Heart right ventricle (tissue), 16 donors: ENCODE data around the gene DDOST. TPM values are rescaled to one million over a fixed set of nuclear protein-coding genes. Genes with fewer than 3 reads are reported as not detected.

ENCODE experiments used
- ATAC-seq, 8 donors: fragments of 200-7000 bp; cut with Tn5 transposase; one replicate each; pipeline ENCODE4 v1.9.1; 2020; ENCODE audit warnings: mild to moderate bottlenecking in 8 of 8, moderate library complexity in 8 of 8, moderate number of reproducible peaks in 1 of 8
- DNase-seq, 2 donors: peaks; one replicate each; pipeline ENCODE4 v3.0.0-alpha.2; 2020
- H3K27ac ChIP-seq, 10 donors: fragments of 200-600 bp; sonication (generic) in 2 of 10; one replicate each; pipeline versions ENCODE4 v1.5.0 to v1.8.0; 2020 to 2022; ENCODE audit warnings: mild to moderate bottlenecking in 3 of 10
- H3K27me3 ChIP-seq, 7 donors: fragments of 200-600 bp; one replicate each; pipeline ENCODE4 v1.8.0; 2021 to 2022; ENCODE audit warnings: mild to moderate bottlenecking in 2 of 7
- H3K36me3 ChIP-seq, 9 donors: fragments of 200-600 bp; sonication (generic) in 1 of 9; one replicate each; pipeline versions ENCODE4 v1.5.0 to v1.8.0; 2020 to 2022; ENCODE audit warnings: mild to moderate bottlenecking in 2 of 9
- H3K4me1 ChIP-seq, 9 donors: fragments of 200-600 bp; sonication (generic) in 1 of 9; one replicate each; pipeline versions ENCODE4 v1.5.0 to v1.8.0; 2020 to 2022; ENCODE audit warnings: mild to moderate bottlenecking in 4 of 9
- H3K4me3 ChIP-seq, 10 donors: fragments of 200-600 bp; sonication (generic) in 2 of 10; one replicate each; pipeline versions ENCODE4 v1.5.0 to v1.8.0; 2020 to 2022; ENCODE audit warnings: mild to moderate bottlenecking in 7 of 10, moderate library complexity in 2 of 10
- H3K9me3 ChIP-seq, 11 donors: fragments of 200-600 bp in 10 of 11; sonication (generic) in 2 of 11; one replicate each; pipeline versions ENCODE4 v1.5.0 to v1.8.0; 2013 to 2022; ENCODE audit warnings: mild to moderate bottlenecking in 2 of 11, control low read depth in 1 of 11, moderate library complexity in 1 of 11
- WGBS, 2 donors: extraction: QIAGEN DNeasy Blood & Tissue Kit; methylation state at CpG; one replicate each; pipeline ENCODE4 v1.1.7; 2013; ENCODE audit warnings: inconsistent platforms in 1 of 2; 5-methylcytosine and 5-hydroxymethylcytosine counted together
- intact Hi-C, 10 donors: fragments of 100-400 bp; cut with DNase I; formaldehyde crosslinking; loops; one replicate each; pipeline versions ENCODE4 v1.11.1 to v1.14.2; 2022
- polyA plus RNA-seq, 2 donors: library from polyadenylated mRNA; stranded (reverse); fragments of 200-250 nt; gene quantifications; one replicate each; pipeline ENCODE4 v1.2.3, GENCODE V29; 2013
- total RNA-seq, 10 donors: library from RNA; stranded (reverse); fragmentation: NEBNext Ultra II Directional in 3 of 10; extraction: Animal tissue kit (Norgen Biotek cat#: 25700) in 3 of 10; gene quantifications; one replicate each; pipeline versions ENCODE4 v1.2.1 to v1.2.4, GENCODE V29; 2021 to 2023
- TF ChIP-seq, protein P1 (sequence below), 9 donors: fragments of 200-600 bp; sonication (generic) in 2 of 9; IDR thresholded peaks; one replicate each; pipeline versions ENCODE4 v1.5.0 to v1.8.0; 2021 to 2022; ENCODE audit warnings: antibody characterized with exemption in 9 of 9, mild to moderate bottlenecking in 5 of 9, moderate library complexity in 1 of 9
- donor health status: Arrhythmogenic right ventricular cardiomyopathy.
- donor health status: ischemic (EF 13 %, LVEDD 7.1; RV severe dilation, severe dysfunction).
- donor health status: healthy with polysubstance abuse.
- donor health status: DM: no; HTN: yes; CAD: no.
- donor health status: DM: no; HTN: no; CAD: no.
- donor health status: ischemic (EF 25% LVEDD 6.9; RV normal size, moderate dysfunction).
- donor health status: ischemic (EF 25% LVEDD 5.7; RV mildly dilated, moderate dysfunction).
- donor health status: healthy.
- donor health status: DM: yes; HTN: yes; CAD: no.
- donor health status: Ischemic cardiomyopathy.
- donor health status: ischemic (EF 35%, LVEDD 5.7; RV mildly dilated, moderate dysfunction).
- donor health status: nonischemic (EF 11% LVEDD 7.7; RV severe dilation, severe dysfunction).
- donor health status: DM: yes; HTN: yes; CAD: no.
- donor health status: PGD.
- donor health status: ischemic (EF 29% LVEDD 5.4; RV normal size, mild dysfunction).
- donor health status: nonischemic (EF 23%, LVEDD 6.1; RV moderate dilation, normal function).

The DDOST gene
- total and polyA plus RNA-seq, 12 donors = 98.8 to 222 (median 124) TPM

DNA sequence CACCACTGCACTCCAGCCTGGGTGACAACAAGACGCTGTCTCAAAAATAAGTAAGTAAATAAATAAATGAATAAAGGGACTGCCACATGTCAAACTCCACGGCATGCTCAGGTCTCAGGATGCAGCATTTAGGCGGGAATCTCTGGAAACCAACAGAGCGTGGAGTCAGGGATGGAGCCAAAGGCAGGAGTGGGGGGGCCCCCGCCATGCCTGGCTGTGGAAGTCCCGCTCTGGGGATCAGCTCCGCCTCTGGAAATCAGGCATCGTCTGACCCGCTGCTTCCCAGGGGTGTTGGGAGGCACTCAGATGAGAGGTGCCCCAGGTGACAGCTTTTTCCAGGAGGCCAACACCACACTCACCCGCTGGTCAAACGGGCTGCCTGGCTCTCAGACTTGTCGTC, 36.4 kb upstream of the DDOST start:
- Histone ChIP-seq H3K9me3 (no peaks in the 10 kb centered on the region), H3K4me3 (no peak overlapping the region), H3K27ac (peak overlapping the region in 2 of 10 donors; percentile 75 to 80), H3K27me3 (no peaks in the 10 kb centered on the region), H3K36me3 (no peaks in the 10 kb centered on the region), H3K4me1 (peaks cover 0 to 17% (median 11%) of the 10 kb centered on the region in 9 donors)
- intact Hi-C loops = loop anchor here in 8 of 10 donors (2.0 to 10.0 kb wide), 3 partner anchors 87 to 500 kb away; partner anchors contain the start of gene HP1BP3 (in 1 of the 8)
- TF ChIP-seq, protein P1, sequence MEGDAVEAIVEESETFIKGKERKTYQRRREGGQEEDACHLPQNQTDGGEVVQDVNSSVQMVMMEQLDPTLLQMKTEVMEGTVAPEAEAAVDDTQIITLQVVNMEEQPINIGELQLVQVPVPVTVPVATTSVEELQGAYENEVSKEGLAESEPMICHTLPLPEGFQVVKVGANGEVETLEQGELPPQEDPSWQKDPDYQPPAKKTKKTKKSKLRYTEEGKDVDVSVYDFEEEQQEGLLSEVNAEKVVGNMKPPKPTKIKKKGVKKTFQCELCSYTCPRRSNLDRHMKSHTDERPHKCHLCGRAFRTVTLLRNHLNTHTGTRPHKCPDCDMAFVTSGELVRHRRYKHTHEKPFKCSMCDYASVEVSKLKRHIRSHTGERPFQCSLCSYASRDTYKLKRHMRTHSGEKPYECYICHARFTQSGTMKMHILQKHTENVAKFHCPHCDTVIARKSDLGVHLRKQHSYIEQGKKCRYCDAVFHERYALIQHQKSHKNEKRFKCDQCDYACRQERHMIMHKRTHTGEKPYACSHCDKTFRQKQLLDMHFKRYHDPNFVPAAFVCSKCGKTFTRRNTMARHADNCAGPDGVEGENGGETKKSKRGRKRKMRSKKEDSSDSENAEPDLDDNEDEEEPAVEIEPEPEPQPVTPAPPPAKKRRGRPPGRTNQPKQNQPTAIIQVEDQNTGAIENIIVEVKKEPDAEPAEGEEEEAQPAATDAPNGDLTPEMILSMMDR (IDR thresholded peaks at IDR 0.05) = no peak
- DNase-seq (no peak), ATAC-seq (no peak)
- 86 to 88% methylated on average over 12 of the region's 12 CpGs for WGBS, 2 donors

DNA sequence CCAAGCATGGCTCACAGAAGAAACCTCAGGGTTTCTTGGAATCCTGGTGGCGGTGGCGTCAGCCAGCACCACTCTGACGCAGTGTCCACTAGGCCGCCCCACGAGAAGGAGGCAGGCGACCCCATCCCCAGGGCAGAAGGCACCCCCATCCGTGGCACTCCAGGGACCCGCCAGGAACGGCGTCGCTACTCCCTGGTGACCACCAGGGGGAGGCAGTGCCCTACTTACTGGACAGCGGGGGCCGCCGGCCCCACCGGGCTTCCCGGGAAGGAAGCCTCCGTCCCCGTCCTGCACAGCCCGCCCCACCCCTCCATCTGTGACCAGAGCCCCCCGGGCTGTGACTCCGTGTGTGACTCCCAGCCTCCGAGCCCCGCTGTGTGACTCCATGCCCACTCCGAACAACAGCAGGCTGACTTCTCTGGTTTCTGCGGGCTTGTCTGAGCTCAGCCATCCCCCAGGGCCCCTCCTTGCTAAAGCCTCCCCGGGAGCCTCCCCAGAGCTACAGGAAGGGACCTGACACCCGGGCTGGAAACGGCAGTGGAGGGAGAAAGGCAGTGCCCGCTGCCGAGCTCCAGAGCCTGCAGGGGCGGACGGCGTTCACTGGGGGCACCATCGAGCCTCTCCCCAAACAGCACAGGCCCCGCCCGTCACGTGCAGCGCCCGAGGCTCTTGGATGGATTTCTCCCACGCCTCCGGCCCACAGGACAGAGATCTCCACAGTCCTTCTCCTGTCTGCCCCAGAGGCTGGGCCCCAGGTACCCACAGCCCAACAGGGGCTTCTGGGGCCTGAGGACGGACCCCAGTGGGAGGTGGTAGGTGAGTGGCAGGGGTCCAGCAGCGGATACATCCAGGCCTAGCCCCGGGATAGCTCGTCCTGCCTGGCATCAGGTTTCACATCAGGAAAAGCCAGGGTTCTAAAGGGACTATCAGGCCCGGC, 35.5 kb upstream of the DDOST start:
- peaks cover 0 to 17% (median 11%) of the 10 kb centered on the region in 9 donors for H3K4me1 ChIP-seq
- H3K27me3 ChIP-seq = no peaks in the 10 kb centered on the region
- H3K36me3 ChIP-seq = no peaks in the 10 kb centered on the region
- H3K9me3 ChIP-seq = peaks cover 0 to 6% (median 0%) of the 10 kb centered on the region in 11 donors
- WGBS, 2 donors = 1 to 2% methylated on average over 45 to 46 of the region's 46 CpGs
- H3K4me3 ChIP-seq = peak overlapping the region; percentile 44 to 67 (median 58)
- peak; percentile 91 to 96 (median 93) for ATAC-seq
- TF ChIP-seq, protein P1 (IDR thresholded peaks at IDR 0.05) = peak; percentile 84 to 95 (median 88)
- intact Hi-C loops = loop anchor here (1.0 to 10.0 kb wide), 4 partner anchors 88 to 501 kb away; partner anchors contain the start of gene HP1BP3 (in 1 of the 10)
- DNase-seq = peak; percentile 84 to 86
- H3K27ac ChIP-seq = peak overlapping the region; percentile 51 to 87 (median 74)

DNA sequence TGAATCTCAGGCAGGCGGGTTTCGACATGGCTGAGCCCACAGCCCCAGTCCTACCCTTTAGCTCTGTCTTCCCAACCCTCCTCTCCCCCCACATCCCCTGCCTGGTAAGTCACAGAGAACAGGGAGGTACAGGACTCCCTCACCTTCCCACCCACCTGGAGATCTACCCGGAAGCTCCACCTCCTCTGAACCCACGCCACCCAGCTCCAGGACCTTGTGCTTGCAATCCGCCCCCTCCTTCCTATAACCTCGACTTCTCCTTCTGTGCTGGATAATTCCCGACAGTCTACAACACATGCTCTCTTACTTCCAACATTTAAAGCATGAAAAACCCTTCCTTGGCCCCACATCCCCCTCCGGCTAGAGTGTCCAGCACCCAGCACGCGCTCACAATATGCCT, 34.3 kb upstream of the DDOST start:
- DNase-seq = no peak

DNA sequence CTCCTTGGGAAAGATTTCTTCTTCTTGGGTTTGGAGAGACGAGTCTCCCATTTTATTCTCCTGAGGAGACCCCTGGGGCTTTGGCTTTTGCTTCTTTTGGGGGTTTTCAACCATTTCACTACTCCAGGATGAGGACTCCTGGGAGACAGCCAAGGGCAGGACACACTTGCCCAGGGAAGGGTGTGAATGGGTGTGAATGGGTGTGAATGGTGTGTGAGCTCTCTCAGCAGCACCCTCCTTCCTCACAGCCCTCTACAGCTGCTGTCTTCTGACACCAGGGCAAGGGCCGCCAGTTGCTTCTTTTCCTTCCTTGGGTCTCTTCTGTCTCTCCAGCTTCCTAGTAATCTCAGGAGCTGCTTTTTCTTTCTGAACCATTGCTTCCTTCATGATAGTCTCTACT, 32.5 kb upstream of the DDOST start:
- Histone ChIP-seq H3K4me1 (peaks cover 0 to 17% (median 11%) of the 10 kb centered on the region in 9 donors), H3K27me3 (no peaks in the 10 kb centered on the region), H3K36me3 (no peaks in the 10 kb centered on the region), H3K4me3 (no peak overlapping the region), H3K9me3 (peaks cover 0 to 7% (median 0%) of the 10 kb centered on the region in 11 donors), H3K27ac (no peak overlapping the region)
- TF ChIP-seq, protein P1 (IDR thresholded peaks at IDR 0.05) = no peak
- intact Hi-C loops = loop anchor here in 1 of 10 donors (10.0 kb wide), 1 partner anchor 91 kb away; the partner anchor contains the start of gene HP1BP3
- 74 to 78% methylated on average over 2 of the region's 2 CpGs for WGBS, 2 donors
- ATAC-seq (no peak), DNase-seq (no peak)

More for the DNA sequence above, 34.3 kb upstream of the DDOST start:
- TF ChIP-seq, protein P1 (IDR thresholded peaks at IDR 0.05) = no peak
- no peaks in the 10 kb centered on the region for H3K27me3 ChIP-seq
- no peak overlapping the region for H3K4me3 ChIP-seq
- peaks cover 0 to 17% (median 11%) of the 10 kb centered on the region in 9 donors for H3K4me1 ChIP-seq
- intact Hi-C loops = loop anchor here in 6 of 10 donors (5.0 to 10.0 kb wide), 2 partner anchors 89 to 502 kb away; partner anchors contain the start of gene HP1BP3 (in 1 of the 6)
- H3K9me3 ChIP-seq = peaks cover 0 to 7% (median 0%) of the 10 kb centered on the region in 11 donors
- 82 to 85% methylated on average over 10 of the region's 10 CpGs for WGBS, 2 donors
- no peaks in the 10 kb centered on the region for H3K36me3 ChIP-seq
- no peak overlapping the region for H3K27ac ChIP-seq
- ATAC-seq = no peak
